ENCODE measurements around the gene RELA. TPM values are rescaled to one million over a fixed set of nuclear protein-coding genes. Genes with fewer than 3 reads are reported as not detected.

Gene RELA
- polyA plus RNA-seq, 12 donors = 34.7 to 75.7 (median 39.8) TPM; not detected in 1

GRCh38 chr11:65634905-65635731 is 27.6 kb downstream of the RELA start:
- DNase-seq = no peak

- no peak for DNase-seq
Measured at GRCh38 chr11:65634440-65634839, 28.3 kb downstream of the RELA start.

DNA sequence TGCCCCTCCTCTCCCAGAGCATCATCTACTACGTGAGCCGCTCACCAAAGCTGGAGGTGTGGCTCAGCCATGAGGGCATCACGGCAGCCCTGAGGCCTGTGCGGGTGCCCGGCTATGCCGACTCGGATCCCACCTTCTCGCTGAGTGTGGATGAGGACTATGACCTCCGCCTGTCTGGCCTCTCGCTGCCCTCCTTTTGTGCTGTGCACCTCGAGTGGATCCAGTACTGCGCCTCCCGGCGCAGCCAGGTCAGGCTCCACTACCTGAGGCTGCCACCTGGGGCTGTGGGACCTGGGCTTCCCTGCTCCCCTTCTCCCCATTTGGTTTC is 28.6 kb downstream of the RELA start:
- no peak for DNase-seq

GRCh38 chr11:65633390-65634108 is 29.2 kb downstream of the RELA start:
- no peak for DNase-seq

- DNase-seq = no peak
Measured at GRCh38 chr11:65630215-65630614, 32.5 kb downstream of the RELA start.

DNA sequence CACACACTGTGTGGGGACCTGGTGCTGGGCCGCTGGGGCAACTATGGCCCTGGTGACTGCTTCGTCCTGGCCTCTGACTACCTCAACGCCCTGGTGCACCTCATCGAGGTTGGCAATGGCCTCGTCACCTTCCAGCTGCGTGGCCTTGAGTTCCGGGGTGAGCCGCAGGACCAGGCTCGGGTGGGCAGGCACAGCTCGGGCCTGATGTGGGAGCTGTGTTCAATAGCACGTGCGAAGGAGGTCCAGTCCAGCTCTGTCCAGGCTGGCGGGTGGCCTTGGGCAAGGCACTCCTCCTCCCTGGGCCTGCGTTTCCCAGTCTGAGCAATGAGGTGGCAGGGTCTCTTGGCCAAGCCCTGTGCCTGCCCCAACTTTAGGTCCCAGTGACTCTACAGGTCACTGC is 33.1 kb downstream of the RELA start:
- no peak for DNase-seq

GRCh38 chr11:65627202-65627601 is 35.5 kb downstream of the RELA start:
- no peak for DNase-seq

GRCh38 chr11:65625628-65626342 is 36.9 kb downstream of the RELA start:
- no peak for DNase-seq

DNA sequence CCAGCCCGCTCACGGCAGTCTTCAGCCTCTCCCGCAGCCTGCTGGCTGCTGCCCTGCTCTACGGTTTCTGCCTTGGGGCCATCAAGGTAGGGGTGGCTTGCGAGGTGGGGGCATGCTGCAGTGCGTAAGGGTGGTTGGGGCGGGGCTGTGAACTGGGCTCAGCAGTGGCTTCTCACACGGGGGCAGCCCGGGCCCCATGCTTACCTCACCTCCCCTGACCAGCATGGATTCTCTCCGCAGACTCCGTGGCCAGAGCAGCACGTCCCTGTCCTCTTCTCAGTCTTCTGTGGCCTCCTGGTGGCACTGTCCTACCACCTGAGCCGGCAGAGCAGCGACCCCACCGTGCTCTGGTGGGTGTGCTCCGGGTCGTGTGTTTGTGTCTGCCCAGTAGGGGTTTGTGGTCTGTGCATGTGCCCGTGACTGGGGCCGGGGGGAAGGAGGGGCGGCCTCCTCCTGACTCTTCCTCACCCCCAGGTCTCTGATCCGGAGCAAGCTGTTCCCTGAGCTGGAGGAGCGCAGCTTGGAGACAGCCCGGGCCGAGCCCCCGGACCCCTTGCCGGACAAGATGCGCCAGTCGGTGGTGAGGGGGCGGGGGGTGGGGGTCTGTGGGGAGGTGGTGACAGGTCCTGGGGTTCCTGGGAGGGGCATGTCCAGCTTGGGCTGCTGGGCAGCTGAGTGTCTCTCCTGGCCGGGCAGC is 37.6 kb downstream of the RELA start:
- no peak for DNase-seq

- DNase-seq = no peak
Measured at GRCh38 chr11:65623852-65624616, 38.7 kb downstream of the RELA start.

DNA sequence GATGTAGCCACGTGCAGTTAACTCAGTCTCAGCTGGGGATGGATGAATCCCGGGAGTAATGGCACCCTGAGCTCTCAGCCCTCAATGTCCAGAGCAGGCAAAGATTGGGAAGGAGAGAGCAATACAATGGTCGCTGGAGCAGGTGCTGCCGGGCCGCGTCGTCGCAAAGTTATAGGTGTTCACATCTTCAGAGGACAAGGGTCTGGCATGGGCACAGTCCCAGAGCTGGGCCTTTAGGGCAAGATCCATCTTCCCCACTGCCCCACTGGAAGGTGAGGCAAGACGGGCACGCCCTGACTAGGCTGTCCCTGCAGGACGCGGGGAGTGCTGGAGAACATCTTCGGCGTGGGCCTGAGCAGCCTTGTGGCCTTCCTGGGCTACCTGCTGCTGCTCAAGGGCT is 39.5 kb downstream of the RELA start:
- DNase-seq = no peak

DNA sequence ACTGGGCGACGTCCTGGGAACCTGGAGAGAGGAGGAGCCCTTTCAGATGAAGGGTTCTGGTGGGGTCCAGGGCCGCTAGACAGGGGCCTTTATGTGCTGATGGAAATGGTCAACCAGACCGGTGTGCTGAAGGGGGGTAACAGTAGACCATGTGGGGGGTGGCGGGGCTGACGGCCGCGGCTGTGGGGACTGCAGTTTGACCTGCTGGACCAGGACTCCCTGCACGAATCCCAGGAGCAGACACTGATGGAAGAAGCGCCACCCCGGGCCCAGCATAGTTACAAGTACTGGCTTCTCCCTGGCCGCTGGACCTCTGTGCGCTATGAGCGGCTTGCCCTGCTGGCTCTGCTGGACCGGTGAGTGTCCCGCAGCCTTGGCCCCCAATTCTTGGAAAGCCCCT is 40.7 kb downstream of the RELA start:
- no peak for DNase-seq

GRCh38 chr11:65621460-65621859 is 41.3 kb downstream of the RELA start:
- DNase-seq = no peak

DNA sequence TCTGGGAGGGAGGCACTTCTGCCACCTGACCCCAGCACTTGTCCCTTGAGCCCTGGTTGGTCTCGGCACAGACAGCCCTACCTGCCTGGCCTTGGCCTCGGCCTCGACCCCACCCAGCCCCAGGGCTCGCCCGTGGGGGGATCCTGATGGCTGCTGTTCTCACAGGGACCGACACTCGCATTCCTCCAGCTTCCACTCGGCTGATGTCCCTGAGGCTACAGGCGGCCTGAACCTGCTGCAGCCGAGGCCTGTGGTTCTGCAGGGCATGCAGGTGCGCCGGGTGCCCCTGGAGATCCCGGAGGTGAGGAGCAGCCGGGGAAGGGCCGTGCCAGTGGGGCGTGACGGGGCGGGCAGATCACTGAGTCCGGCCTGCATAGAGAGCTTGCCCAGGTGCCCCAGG is 42.0 kb downstream of the RELA start:
- DNase-seq = no peak

- no peak for DNase-seq
Measured at GRCh38 chr11:65619281-65619928, 43.3 kb downstream of the RELA start.

- DNase-seq = no peak
Measured at GRCh38 chr11:65618763-65619162, 44.0 kb downstream of the RELA start.

- no peak for DNase-seq
Measured at GRCh38 chr11:65617990-65618751, 44.5 kb downstream of the RELA start.

GRCh38 chr11:65617136-65617850 is 45.4 kb downstream of the RELA start:
- no peak for DNase-seq

GRCh38 chr11:65616575-65617001 is 46.1 kb downstream of the RELA start:
- DNase-seq = no peak
